Stomach (tissue), 4 donors: ENCODE measurements around the gene STARD10.

Experiments
- CTCF ChIP-seq, 7 experiments: fragments of 450-650 bp in 4 of 7; fragments of 200-600 bp in 3 of 7; sonication (generic) in 3 of 7; IDR thresholded peaks; one replicate each; pipeline ENCODE4 v1.5.1; 2016 to 2019; ENCODE audit warnings: antibody characterized with exemption in 7 of 7, control low read depth in 2 of 7, mild to moderate bottlenecking in 1 of 7
- POLR2A ChIP-seq, 4 donors: fragments of 450-650 bp; IDR thresholded peaks; one replicate each; pipeline ENCODE4 v1.6.1; 2016; ENCODE audit warnings: antibody characterized with exemption in 4 of 4, control low read depth in 2 of 4, mild to moderate bottlenecking in 1 of 4, moderate library complexity in 1 of 4
- POLR2AphosphoS5 ChIP-seq, 3 donors: sonication (generic); formaldehyde crosslinking; IDR thresholded peaks; one replicate each; pipeline ENCODE4 v1.6.1; 2016; ENCODE audit warnings: antibody characterized with exemption in 3 of 3

- TF ChIP-seq CTCF (IDR thresholded peaks at IDR 0.05) (no peak), POLR2A (IDR thresholded peaks at IDR 0.05) (no peak), POLR2AphosphoS5 (IDR thresholded peaks at IDR 0.05) (no peak)
Observed at GRCh38 chr11:72758690-72759389, 35.0 kb downstream of the STARD10 start.
